Vagina (tissue), 2 donors: Measurements from ENCODE around the gene FRMPD1. TPM values are rescaled to one million over a fixed set of nuclear protein-coding genes. Genes with fewer than 3 reads are reported as not detected.

Source experiments
- DNase-seq, 2 donors: peaks; one replicate each; pipeline ENCODE4 v3.0.0-alpha.2; 2017; ENCODE audit errors: extremely low spot score in 2 of 2
- H3K27ac ChIP-seq: fragments of 200-600 bp; sonication (generic); one replicate; pipeline ENCODE4 v1.5.1; 2019
- H3K27me3 ChIP-seq: fragments of 200-600 bp; sonication (generic); one replicate; pipeline ENCODE4 v1.5.1; 2019
- H3K36me3 ChIP-seq, 2 donors: fragments of 200-600 bp; sonication (generic); one replicate each; pipeline ENCODE4 v1.5.1; 2017 to 2019
- H3K4me1 ChIP-seq: fragments of 200-600 bp; sonication (generic); one replicate; pipeline ENCODE4 v1.5.1; 2019
- H3K4me3 ChIP-seq, 2 donors: fragments of 200-600 bp; sonication (generic); 1 replicate in 1 of 2; 2 replicates in 1 of 2; pipeline ENCODE4 v1.5.1; 2016 to 2019
- H3K9me3 ChIP-seq: fragments of 200-600 bp; sonication (generic); one replicate; pipeline ENCODE4 v1.5.1; 2019
- POLR2A ChIP-seq, 2 donors: fragments of 450-650 bp; IDR thresholded peaks; one replicate each; pipeline ENCODE4 v1.6.1; 2017; ENCODE audit warnings: antibody characterized with exemption in 2 of 2, mild to moderate bottlenecking in 2 of 2, moderate library complexity in 2 of 2
- POLR2AphosphoS5 ChIP-seq, 2 donors: sonication (generic); formaldehyde crosslinking; IDR thresholded peaks; one replicate each; pipeline ENCODE4 v1.9.0; 2017; ENCODE audit warnings: antibody characterized with exemption in 2 of 2, mild to moderate bottlenecking in 2 of 2, low read depth in 1 of 2; ENCODE audit not compliant: insufficient read depth in 1 of 2
- intact Hi-C: fragments of 100-400 bp; cut with DNase I; formaldehyde crosslinking; loops from one replicate; pipeline ENCODE4 v1.15.1; 2023
- total RNA-seq: library from RNA; depleted of rRNA; stranded (reverse); fragments of >200 nt; gene quantifications from one replicate; pipeline ENCODE4 v1.2.3, GENCODE V29; 2016
- TF ChIP-seq, protein P1 (sequence below), 3 experiments: fragments of 450-650 bp in 2 of 3; fragments of 200-600 bp in 1 of 3; sonication (generic) in 1 of 3; IDR thresholded peaks; one replicate each; pipeline ENCODE4 v1.5.1; 2017 to 2019; ENCODE audit warnings: antibody characterized with exemption in 3 of 3, mild to moderate bottlenecking in 2 of 3, moderate library complexity in 2 of 3

Gene FRMPD1
- total RNA-seq, 1 donor from 2014 or later, result 0.98 TPM

DNA sequence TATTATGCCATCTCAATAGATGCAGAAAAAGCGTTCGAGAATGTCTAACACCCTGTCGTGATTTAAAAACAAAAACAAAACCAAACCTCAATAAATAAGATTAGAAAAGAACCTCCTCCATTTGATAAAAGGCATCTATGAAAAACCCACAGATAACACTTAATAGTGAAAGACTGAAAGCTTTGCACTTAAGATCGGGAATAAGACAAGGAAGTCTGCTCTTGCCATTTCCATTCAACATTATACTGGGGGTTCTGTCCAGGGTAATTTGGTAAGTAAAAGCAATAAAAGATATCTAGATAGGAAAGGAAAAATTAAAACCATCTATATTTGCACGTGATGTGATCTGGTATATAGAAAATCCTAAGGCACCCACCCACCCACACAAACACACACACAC, 141.4 kb downstream of the FRMPD1 start:
- H3K4me1 ChIP-seq, result no peaks in the 10 kb centered on the region
- DNase-seq, result no peak
- intact Hi-C loops, result no loop called here
- no peak for TF ChIP-seq POLR2AphosphoS5 (IDR thresholded peaks at IDR 0.05; ENCODE audit: insufficient read depth in 1 of 2, low read depth in 1 of 2)
- TF ChIP-seq, protein P1, sequence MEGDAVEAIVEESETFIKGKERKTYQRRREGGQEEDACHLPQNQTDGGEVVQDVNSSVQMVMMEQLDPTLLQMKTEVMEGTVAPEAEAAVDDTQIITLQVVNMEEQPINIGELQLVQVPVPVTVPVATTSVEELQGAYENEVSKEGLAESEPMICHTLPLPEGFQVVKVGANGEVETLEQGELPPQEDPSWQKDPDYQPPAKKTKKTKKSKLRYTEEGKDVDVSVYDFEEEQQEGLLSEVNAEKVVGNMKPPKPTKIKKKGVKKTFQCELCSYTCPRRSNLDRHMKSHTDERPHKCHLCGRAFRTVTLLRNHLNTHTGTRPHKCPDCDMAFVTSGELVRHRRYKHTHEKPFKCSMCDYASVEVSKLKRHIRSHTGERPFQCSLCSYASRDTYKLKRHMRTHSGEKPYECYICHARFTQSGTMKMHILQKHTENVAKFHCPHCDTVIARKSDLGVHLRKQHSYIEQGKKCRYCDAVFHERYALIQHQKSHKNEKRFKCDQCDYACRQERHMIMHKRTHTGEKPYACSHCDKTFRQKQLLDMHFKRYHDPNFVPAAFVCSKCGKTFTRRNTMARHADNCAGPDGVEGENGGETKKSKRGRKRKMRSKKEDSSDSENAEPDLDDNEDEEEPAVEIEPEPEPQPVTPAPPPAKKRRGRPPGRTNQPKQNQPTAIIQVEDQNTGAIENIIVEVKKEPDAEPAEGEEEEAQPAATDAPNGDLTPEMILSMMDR (IDR thresholded peaks at IDR 0.05), result no peak
- TF ChIP-seq POLR2A (IDR thresholded peaks at IDR 0.05), result no peak
- H3K36me3 ChIP-seq, result no peaks in the 10 kb centered on the region
- no peak overlapping the region for H3K4me3 ChIP-seq
- H3K27me3 ChIP-seq, result no peaks in the 10 kb centered on the region
- no peaks in the 10 kb centered on the region for H3K9me3 ChIP-seq
- no peak overlapping the region for H3K27ac ChIP-seq

DNA sequence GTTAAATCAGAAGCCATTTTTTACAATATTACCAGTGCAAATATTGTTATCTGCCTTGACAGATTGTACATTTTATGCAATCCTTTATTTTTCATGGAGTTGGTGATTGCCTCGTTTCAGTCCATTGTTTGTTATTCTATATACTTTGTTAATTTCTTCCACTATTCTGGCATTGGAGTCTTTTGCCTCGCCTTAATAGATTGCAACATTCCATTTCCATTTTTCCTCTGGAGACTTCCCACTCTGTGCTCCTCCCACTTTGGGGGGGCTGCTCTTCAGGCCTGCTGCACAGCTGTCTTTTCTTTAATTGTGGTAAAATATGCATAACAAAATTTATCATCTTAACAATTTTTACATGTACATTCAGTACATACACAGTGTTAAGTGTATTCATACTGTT, 145.5 kb downstream of the FRMPD1 start:
- H3K4me3 ChIP-seq, result no peak overlapping the region
- H3K36me3 ChIP-seq, result no peaks in the 10 kb centered on the region
- DNase-seq, result no peak
- H3K27ac ChIP-seq, result no peak overlapping the region
- peaks cover 7% of the 10 kb centered on the region for H3K4me1 ChIP-seq
- TF ChIP-seq POLR2AphosphoS5 (IDR thresholded peaks at IDR 0.05; ENCODE audit: insufficient read depth in 1 of 2, low read depth in 1 of 2) (no peak), POLR2A (IDR thresholded peaks at IDR 0.05) (no peak)
- TF ChIP-seq, protein P1 (IDR thresholded peaks at IDR 0.05), result no peak
- no peaks in the 10 kb centered on the region for H3K27me3 ChIP-seq
- intact Hi-C loops, result no loop called here
- no peaks in the 10 kb centered on the region for H3K9me3 ChIP-seq

Other genes with a start within 250 kb of the FRMPD1 start
- 134 TPM for gene GRHPR, start 228.3 kb upstream of the FRMPD1 start, total RNA-seq
- 17.9 TPM for gene ZBTB5, start 185.5 kb upstream of the FRMPD1 start, total RNA-seq
- 12.3 TPM for gene POLR1E, start 165.0 kb upstream of the FRMPD1 start, total RNA-seq
- gene FBXO10, start 74.6 kb upstream of the FRMPD1 start, total RNA-seq, result 14.0 TPM
- 70.7 TPM for gene TOMM5, start 58.4 kb upstream of the FRMPD1 start, total RNA-seq
- 4.7 TPM for gene TRMT10B, start 102.9 kb downstream of the FRMPD1 start, total RNA-seq
- gene EXOSC3, start 134.1 kb downstream of the FRMPD1 start, total RNA-seq, result 77.8 TPM
- 27.5 TPM for gene DCAF10, start 149.8 kb downstream of the FRMPD1 start, total RNA-seq